Activated naive CD8-positive, alpha-beta T cell treated with anti-CD3 and anti-CD28 coated beads for 36 hours (primary cell): ENCODE measurements around the gene CCNA2. TPM values are rescaled to one million over a fixed set of nuclear protein-coding genes. Genes with fewer than 3 reads are reported as not detected.

Source experiments
- DNase-seq: peaks from one replicate; pipeline ENCODE4 v3.0.0; 2021
- H3K27ac Mint-ChIP-seq: one replicate; pipeline ENCODE4 v1.8.0; 2022; ENCODE audit warnings: mild to moderate bottlenecking, moderate library complexity, mixed read lengths
- H3K27me3 Mint-ChIP-seq: one replicate; pipeline ENCODE4 v1.8.0; 2022; ENCODE audit warnings: mild to moderate bottlenecking, mixed read lengths
- H3K36me3 Mint-ChIP-seq: one replicate; pipeline ENCODE4 v1.8.0; 2021; ENCODE audit warnings: mild to moderate bottlenecking, mixed read lengths
- H3K4me1 Mint-ChIP-seq: one replicate; pipeline ENCODE4 v1.8.0; 2021; ENCODE audit warnings: mixed read lengths
- H3K4me3 Mint-ChIP-seq: one replicate; pipeline ENCODE4 v1.8.0; 2022; ENCODE audit warnings: mild to moderate bottlenecking, moderate library complexity, mixed read lengths
- H3K9me3 Mint-ChIP-seq: one replicate; pipeline ENCODE4 v1.8.0; 2022; ENCODE audit warnings: mixed read lengths
- total RNA-seq, 2 experiments: library from RNA; stranded (reverse); gene quantifications; one replicate each; pipeline ENCODE4 v1.2.3, GENCODE V29; 2021

CCNA2 gene
- total RNA-seq, 2 experiments from 2014 or later: 127 to 128 TPM

- Mint-ChIP-seq H3K27me3 (peaks cover 33% of the 10 kb centered on the region), H3K36me3 (no peaks in the 10 kb centered on the region), H3K27ac (no peak overlapping the region), H3K4me3 (no peak overlapping the region), H3K9me3 (no peaks in the 10 kb centered on the region), H3K4me1 (no peaks in the 10 kb centered on the region)
- no peak for DNase-seq
These were observed 51.8 kb downstream of the CCNA2 start for GRCh38 chr4:121771869-121772268.

GRCh38 chr4:121769341-121769740 lies 54.3 kb downstream of the CCNA2 start:
- Mint-ChIP-seq H3K9me3 (no peaks in the 10 kb centered on the region), H3K36me3 (no peaks in the 10 kb centered on the region), H3K4me1 (no peaks in the 10 kb centered on the region), H3K4me3 (no peak overlapping the region), H3K27me3 (peaks cover 57% of the 10 kb centered on the region), H3K27ac (no peak overlapping the region)
- no peak for DNase-seq

- Mint-ChIP-seq H3K27me3 (peaks cover 72% of the 10 kb centered on the region), H3K4me3 (no peak overlapping the region), H3K36me3 (no peaks in the 10 kb centered on the region), H3K9me3 (no peaks in the 10 kb centered on the region), H3K4me1 (peaks cover 9% of the 10 kb centered on the region), H3K27ac (no peak overlapping the region)
- DNase-seq: no peak
These were observed 56.5 kb downstream of the CCNA2 start for GRCh38 chr4:121767166-121767565.

Other genes starting within 250 kb of the CCNA2 start
- 10 to 100 TPM; 58.0 to 60.0 TPM for gene ANXA5, start 126.9 kb downstream of the CCNA2 start, total RNA-seq
- not detected for gene SMIM43, start 58.7 kb downstream of the CCNA2 start, total RNA-seq
- 10 to 100 TPM; 96.1 to 97.4 TPM for gene EXOSC9, start 22.6 kb downstream of the CCNA2 start, total RNA-seq
- gene BBS7, start 46.6 kb upstream of the CCNA2 start, total RNA-seq: 10 to 100 TPM; 22.7 to 23.9 TPM
- under 1 TPM; 0.12 to 0.42 TPM for gene TRPC3, start 128.2 kb upstream of the CCNA2 start, total RNA-seq